ENCODE measurements around the gene PARD3. TPM values are rescaled to one million over a fixed set of nuclear protein-coding genes. Genes with fewer than 3 reads are reported as not detected.

The PARD3 gene
- total RNA-seq, 3 donors from 2014 or later = 0.35 to 0.53 (median 0.37) TPM

DNA sequence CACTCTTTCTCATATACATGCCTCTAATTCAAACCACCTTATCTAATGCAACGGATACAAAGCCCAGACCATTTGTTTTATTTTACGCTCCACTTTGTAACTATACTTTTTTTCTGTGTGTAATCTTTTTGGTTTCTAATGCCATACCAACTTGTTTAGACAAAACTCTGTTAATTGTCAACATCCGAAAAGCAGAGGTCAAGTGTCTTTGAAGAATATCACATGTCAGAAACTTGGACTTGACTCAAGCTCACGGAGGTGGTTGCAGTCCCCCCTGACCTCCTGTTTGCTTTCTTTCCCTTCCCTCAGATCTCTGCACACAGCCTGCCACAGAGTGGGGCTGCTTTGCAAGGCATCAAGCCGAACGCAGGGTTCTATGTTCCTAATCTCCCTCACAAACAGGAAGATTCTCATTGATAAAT lies 698.9 kb downstream of the PARD3 start:
- DNase-seq = no peak
- no peak overlapping the region for H3K4me3 Mint-ChIP-seq
- H3K9me3 Mint-ChIP-seq = no peaks in the 10 kb centered on the region
- H3K36me3 Mint-ChIP-seq (ENCODE audit: insufficient read depth) = no peaks in the 10 kb centered on the region
- ATAC-seq = no peak
- no peaks in the 10 kb centered on the region for H3K27me3 Mint-ChIP-seq (ENCODE audit: low read depth)
- H3K4me1 Mint-ChIP-seq (ENCODE audit: low read depth) = peaks cover 2% of the 10 kb centered on the region

DNA sequence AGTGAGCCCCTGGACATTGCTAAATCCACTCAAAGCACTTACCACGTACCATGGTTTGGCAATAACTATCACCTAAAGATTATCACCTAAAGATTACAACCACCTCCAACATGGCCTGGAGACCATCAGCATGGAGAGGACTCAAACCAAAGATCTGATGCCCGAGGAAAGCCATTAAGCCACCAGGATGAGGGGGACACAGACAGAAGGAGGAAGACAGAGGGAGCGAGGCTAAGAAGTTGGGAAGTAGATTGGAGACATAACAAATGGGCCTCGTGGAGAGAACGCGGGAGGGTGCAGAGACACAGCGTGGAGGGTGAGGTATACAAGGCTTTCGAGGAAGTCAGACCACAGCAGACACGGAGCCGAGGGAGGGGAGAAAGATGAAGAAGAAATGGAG lies 700.2 kb downstream of the PARD3 start:
- Mint-ChIP-seq H3K4me1 (ENCODE audit: low read depth) (no peaks in the 10 kb centered on the region), H3K27me3 (ENCODE audit: low read depth) (no peaks in the 10 kb centered on the region), H3K36me3 (ENCODE audit: insufficient read depth) (no peaks in the 10 kb centered on the region), H3K4me3 (no peak overlapping the region), H3K9me3 (no peaks in the 10 kb centered on the region)
- no peak for DNase-seq
- ATAC-seq = no peak

GRCh38 chr10:34113504-34114225 lies 701.4 kb downstream of the PARD3 start:
- Mint-ChIP-seq H3K27me3 (ENCODE audit: low read depth) (no peaks in the 10 kb centered on the region), H3K4me3 (no peak overlapping the region), H3K36me3 (ENCODE audit: insufficient read depth) (no peaks in the 10 kb centered on the region), H3K4me1 (ENCODE audit: low read depth) (no peaks in the 10 kb centered on the region), H3K9me3 (no peaks in the 10 kb centered on the region)
- no peak for ATAC-seq
- no peak for DNase-seq

- no peaks in the 10 kb centered on the region for H3K27me3 Mint-ChIP-seq (ENCODE audit: low read depth)
- H3K9me3 Mint-ChIP-seq = no peaks in the 10 kb centered on the region
- no peak for ATAC-seq
- H3K4me3 Mint-ChIP-seq = no peak overlapping the region
- H3K4me1 Mint-ChIP-seq (ENCODE audit: low read depth) = no peaks in the 10 kb centered on the region
- no peaks in the 10 kb centered on the region for H3K36me3 Mint-ChIP-seq (ENCODE audit: insufficient read depth)
- DNase-seq = no peak
Measured at GRCh38 chr10:34112171-34112782, 702.8 kb downstream of the PARD3 start.

DNA sequence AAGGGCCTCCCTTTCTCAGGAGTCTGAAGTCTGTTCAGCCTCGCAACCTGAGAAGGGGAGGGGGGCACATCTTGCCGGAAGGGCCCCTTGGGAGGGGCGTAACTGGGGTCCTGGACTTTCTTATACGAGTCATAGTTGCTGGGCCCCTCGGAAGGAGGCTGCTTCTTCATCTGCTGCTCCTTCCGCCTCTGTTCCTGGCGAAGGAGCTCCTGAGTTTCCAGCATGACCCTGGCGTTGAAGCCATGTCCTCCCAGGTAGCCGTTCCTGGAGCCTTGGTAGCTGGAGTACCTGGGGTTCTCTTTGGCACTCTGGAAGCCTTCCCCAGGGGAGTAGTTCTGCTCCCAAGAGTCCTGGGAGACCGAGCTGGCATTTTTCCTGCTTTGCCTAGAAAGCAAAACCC lies 703.9 kb downstream of the PARD3 start:
- Mint-ChIP-seq H3K4me3 (no peak overlapping the region), H3K36me3 (ENCODE audit: insufficient read depth) (no peaks in the 10 kb centered on the region), H3K4me1 (ENCODE audit: low read depth) (no peaks in the 10 kb centered on the region), H3K9me3 (no peaks in the 10 kb centered on the region), H3K27me3 (ENCODE audit: low read depth) (no peaks in the 10 kb centered on the region)
- no peak for ATAC-seq
- no peak for DNase-seq

DNA sequence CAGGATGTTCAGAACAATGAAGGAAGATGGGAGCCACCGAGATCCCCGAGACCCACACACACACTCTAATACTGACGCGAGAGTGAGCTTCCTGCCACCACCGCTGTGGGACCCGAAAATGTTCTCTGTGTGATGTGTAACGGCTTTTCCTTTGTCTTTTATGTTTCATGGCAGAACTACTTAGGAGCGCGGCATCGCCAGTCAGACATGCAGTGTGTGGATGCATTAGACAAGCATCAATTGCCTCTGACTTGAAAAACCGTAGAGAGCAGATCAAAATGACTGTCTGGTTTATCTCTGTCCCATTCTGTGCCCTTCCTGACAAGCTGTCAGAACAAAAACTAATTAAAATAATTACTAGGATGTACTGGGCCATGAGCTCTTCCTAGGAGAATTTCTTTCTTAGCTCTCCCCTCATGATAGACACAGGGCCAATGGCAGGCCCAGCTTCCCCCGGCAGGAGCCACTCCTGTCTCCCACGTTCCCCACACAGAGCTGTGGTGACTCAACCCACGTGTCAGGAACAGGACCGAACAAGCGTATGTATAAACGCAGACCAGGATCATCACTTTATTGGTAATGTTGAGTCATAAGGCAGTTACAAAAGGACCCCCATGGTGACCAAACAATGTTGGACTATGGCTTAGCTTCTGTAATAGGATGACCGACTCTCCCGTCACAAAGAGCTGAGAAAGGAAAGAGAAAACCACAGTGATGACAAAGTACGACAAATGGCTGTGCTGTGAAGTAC lies 705.0 kb downstream of the PARD3 start:
- Mint-ChIP-seq H3K9me3 (no peaks in the 10 kb centered on the region), H3K4me1 (ENCODE audit: low read depth) (no peaks in the 10 kb centered on the region), H3K27me3 (ENCODE audit: low read depth) (no peaks in the 10 kb centered on the region), H3K4me3 (no peak overlapping the region), H3K36me3 (ENCODE audit: insufficient read depth) (no peaks in the 10 kb centered on the region)
- no peak for DNase-seq
- no peak for ATAC-seq

DNA sequence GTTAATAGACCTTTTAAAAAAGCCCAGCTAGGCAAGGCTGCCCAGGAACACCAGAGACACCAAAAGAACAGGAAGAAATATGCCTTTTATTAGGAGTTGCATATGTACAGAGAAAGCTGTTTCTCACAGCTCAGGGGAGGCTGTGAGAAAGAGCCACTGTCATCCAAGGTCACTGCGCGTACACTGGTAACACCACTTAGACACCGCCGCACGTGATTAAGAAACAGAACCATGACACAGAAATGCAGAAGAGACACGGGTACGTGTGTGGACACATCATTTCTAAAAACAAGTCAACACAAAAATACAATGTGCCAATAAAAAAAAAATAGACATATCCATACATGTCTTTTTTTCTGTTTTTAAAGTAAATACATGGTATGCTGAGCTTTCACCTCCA lies 705.6 kb downstream of the PARD3 start:
- no peak for DNase-seq
- no peak overlapping the region for H3K4me3 Mint-ChIP-seq
- no peaks in the 10 kb centered on the region for H3K4me1 Mint-ChIP-seq (ENCODE audit: low read depth)
- H3K27me3 Mint-ChIP-seq (ENCODE audit: low read depth) = no peaks in the 10 kb centered on the region
- ATAC-seq = no peak
- H3K9me3 Mint-ChIP-seq = no peaks in the 10 kb centered on the region
- H3K36me3 Mint-ChIP-seq (ENCODE audit: insufficient read depth) = no peaks in the 10 kb centered on the region

GRCh38 chr10:34107626-34108516 lies 707.2 kb downstream of the PARD3 start:
- no peaks in the 10 kb centered on the region for H3K4me1 Mint-ChIP-seq (ENCODE audit: low read depth)

GRCh38 chr10:34106356-34106885 lies 708.7 kb downstream of the PARD3 start:
- no peak for DNase-seq
- Mint-ChIP-seq H3K27me3 (ENCODE audit: low read depth) (peaks cover 3% of the 10 kb centered on the region), H3K9me3 (no peaks in the 10 kb centered on the region), H3K4me3 (no peak overlapping the region), H3K4me1 (ENCODE audit: low read depth) (no peaks in the 10 kb centered on the region), H3K36me3 (ENCODE audit: insufficient read depth) (no peaks in the 10 kb centered on the region)
- ATAC-seq = no peak

More at GRCh38 chr10:34107626-34108516, 707.2 kb downstream of the PARD3 start:
- H3K27me3 Mint-ChIP-seq (ENCODE audit: low read depth) = peaks cover 3% of the 10 kb centered on the region
- no peaks in the 10 kb centered on the region for H3K9me3 Mint-ChIP-seq
- ATAC-seq = no peak
- no peak for DNase-seq
- H3K4me3 Mint-ChIP-seq = no peak overlapping the region
- no peaks in the 10 kb centered on the region for H3K36me3 Mint-ChIP-seq (ENCODE audit: insufficient read depth)

GRCh38 chr10:34104829-34105572 lies 710.1 kb downstream of the PARD3 start:
- no peaks in the 10 kb centered on the region for H3K36me3 Mint-ChIP-seq (ENCODE audit: insufficient read depth)
- no peaks in the 10 kb centered on the region for H3K9me3 Mint-ChIP-seq
- peaks cover 3% of the 10 kb centered on the region for H3K27me3 Mint-ChIP-seq (ENCODE audit: low read depth)
- no peak overlapping the region for H3K4me3 Mint-ChIP-seq
- DNase-seq (no peak), ATAC-seq (no peak)
- H3K4me1 Mint-ChIP-seq (ENCODE audit: low read depth) = no peaks in the 10 kb centered on the region

DNA sequence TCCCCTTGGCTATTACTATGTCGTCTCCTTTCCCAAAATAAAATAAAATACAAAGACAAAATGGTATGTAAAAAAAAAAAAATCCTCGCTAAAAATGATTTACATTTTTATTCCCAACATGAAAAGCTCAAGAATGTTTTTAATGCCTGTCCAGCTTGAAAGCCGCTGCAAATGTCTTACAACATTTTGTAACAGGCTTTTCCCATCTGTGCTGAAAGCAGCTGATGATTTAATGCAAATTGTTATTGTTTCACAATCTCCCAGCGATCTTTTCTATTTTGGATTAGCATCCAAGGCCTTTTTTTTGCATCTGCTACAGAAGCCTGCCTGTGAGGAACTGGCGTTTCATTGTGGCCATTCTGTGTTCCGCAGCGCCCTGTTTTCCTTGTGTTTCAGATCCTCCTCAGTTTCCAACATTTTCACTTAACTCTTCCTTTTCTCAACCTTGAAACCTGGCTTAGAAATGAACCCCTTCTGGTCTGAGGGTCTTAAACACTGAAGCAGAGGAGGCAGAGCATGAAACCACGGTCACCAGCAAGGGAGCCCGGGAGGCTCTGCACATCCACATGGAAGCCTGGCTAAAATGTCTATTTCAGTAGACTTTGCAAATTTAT lies 712.1 kb downstream of the PARD3 start:
- peaks cover 3% of the 10 kb centered on the region for H3K27me3 Mint-ChIP-seq (ENCODE audit: low read depth)
- no peaks in the 10 kb centered on the region for H3K4me1 Mint-ChIP-seq (ENCODE audit: low read depth)
- H3K9me3 Mint-ChIP-seq = no peaks in the 10 kb centered on the region
- no peak for DNase-seq
- no peaks in the 10 kb centered on the region for H3K36me3 Mint-ChIP-seq (ENCODE audit: insufficient read depth)
- ATAC-seq = no peak
- H3K4me3 Mint-ChIP-seq = no peak overlapping the region

GRCh38 chr10:34102237-34102673 lies 712.8 kb downstream of the PARD3 start:
- Mint-ChIP-seq H3K27me3 (ENCODE audit: low read depth) (peaks cover 3% of the 10 kb centered on the region), H3K9me3 (no peaks in the 10 kb centered on the region)

DNA sequence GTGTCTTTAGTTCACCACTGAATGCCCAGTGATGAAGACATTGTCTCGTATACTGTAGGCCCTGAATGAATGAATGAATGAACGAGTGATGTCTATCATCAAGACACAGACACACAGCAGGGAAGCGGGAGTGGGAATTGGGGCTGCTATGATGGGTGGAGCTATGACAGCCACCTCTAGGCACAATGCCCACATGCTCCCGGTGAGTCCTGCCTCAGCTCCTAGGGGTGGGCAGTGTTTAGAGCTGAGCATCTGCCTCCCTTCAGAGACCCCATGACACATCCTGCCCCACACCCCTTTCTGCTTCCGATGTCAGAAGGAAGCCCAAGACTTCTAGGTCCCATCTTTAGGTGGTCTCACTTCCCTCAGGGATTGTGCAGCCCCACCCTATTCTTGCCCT lies 714.1 kb downstream of the PARD3 start:
- Mint-ChIP-seq H3K27me3 (ENCODE audit: low read depth) (peaks cover 3% of the 10 kb centered on the region), H3K36me3 (ENCODE audit: insufficient read depth) (no peaks in the 10 kb centered on the region), H3K4me1 (ENCODE audit: low read depth) (no peaks in the 10 kb centered on the region), H3K4me3 (no peak overlapping the region), H3K9me3 (no peaks in the 10 kb centered on the region)
- no peak for DNase-seq
- no peak for ATAC-seq

More at GRCh38 chr10:34102237-34102673, 712.8 kb downstream of the PARD3 start:
- no peak overlapping the region for H3K4me3 Mint-ChIP-seq
- DNase-seq = no peak
- no peaks in the 10 kb centered on the region for H3K4me1 Mint-ChIP-seq (ENCODE audit: low read depth)
- no peak for ATAC-seq
- H3K36me3 Mint-ChIP-seq (ENCODE audit: insufficient read depth) = no peaks in the 10 kb centered on the region
